ENCODE data around the gene NRAS.
A peak's percentile ranks its signal among the peaks of the same experiment; 100 is the strongest.
"Not testable (repeated sequence)": the region's sequence is repeated elsewhere in the genome, so short reads cannot be mapped to it uniquely, and the experiment has no call there.

NRAS gene

GRCh38 chr1:114716304-114717170, at the start of gene NRAS:
Gene NRAS (minus strand): TSS chr1:114716771. CDS start chr1:114716160, 611 bp downstream.
- peak; percentile 97 for ATAC-seq

DNA sequence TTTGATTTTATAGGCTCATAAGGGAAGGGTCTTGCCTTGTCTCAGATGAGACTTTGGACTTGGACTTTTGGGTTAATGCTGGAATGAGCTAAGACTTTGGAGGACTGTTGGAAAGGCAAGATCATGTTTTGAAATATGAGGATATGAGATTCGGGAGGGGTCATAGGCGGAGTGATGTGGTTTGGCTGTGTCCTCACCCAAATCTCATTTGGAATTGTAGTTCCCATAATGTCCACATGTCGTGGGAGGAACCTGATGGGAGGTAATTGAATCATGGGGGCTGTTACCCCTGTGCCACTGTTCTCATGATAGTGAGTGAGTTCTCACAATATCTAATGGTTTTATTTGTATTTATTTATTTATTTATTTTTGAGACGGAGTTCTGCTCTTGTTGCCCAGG, 48.1 kb upstream of the NRAS start:
- Mint-ChIP-seq H3K4me1 (no peaks in the 10 kb centered on the region), H3K4me3 (no peak overlapping the region), H3K9me3 (peaks cover 5% of the 10 kb centered on the region), H3K27ac (no peak overlapping the region), H3K36me3 (peaks cover 17% of the 10 kb centered on the region)
- DNase-seq (ENCODE audit: low spot score in 2 of 2) (no peak), ATAC-seq (no peak)

More at GRCh38 chr1:114716304-114717170, at the start of gene NRAS:
- Mint-ChIP-seq H3K9me3 (no peaks in the 10 kb centered on the region), H3K4me3 (peak within 1 kb of the TSS; percentile 94), H3K36me3 (peaks cover 97% of the 10 kb centered on the region), H3K27ac (peak within 1 kb of the TSS; percentile 100), H3K4me1 (peaks cover 19% of the 10 kb centered on the region)
- DNase-seq (ENCODE audit: low spot score in 2 of 2): peak; percentile 92 to 96

GRCh38 chr1:114758256-114758832, 41.8 kb upstream of the NRAS start:
- H3K9me3 Mint-ChIP-seq: peaks cover 7% of the 10 kb centered on the region
- peak overlapping the region; percentile 98 for H3K4me3 Mint-ChIP-seq
- peaks cover 44% of the 10 kb centered on the region for H3K4me1 Mint-ChIP-seq
- peaks cover 49% of the 10 kb centered on the region for H3K36me3 Mint-ChIP-seq
- peak overlapping the region; percentile 100 for H3K27ac Mint-ChIP-seq
- ATAC-seq (no peak), DNase-seq (ENCODE audit: low spot score in 2 of 2) (no peak)

DNA sequence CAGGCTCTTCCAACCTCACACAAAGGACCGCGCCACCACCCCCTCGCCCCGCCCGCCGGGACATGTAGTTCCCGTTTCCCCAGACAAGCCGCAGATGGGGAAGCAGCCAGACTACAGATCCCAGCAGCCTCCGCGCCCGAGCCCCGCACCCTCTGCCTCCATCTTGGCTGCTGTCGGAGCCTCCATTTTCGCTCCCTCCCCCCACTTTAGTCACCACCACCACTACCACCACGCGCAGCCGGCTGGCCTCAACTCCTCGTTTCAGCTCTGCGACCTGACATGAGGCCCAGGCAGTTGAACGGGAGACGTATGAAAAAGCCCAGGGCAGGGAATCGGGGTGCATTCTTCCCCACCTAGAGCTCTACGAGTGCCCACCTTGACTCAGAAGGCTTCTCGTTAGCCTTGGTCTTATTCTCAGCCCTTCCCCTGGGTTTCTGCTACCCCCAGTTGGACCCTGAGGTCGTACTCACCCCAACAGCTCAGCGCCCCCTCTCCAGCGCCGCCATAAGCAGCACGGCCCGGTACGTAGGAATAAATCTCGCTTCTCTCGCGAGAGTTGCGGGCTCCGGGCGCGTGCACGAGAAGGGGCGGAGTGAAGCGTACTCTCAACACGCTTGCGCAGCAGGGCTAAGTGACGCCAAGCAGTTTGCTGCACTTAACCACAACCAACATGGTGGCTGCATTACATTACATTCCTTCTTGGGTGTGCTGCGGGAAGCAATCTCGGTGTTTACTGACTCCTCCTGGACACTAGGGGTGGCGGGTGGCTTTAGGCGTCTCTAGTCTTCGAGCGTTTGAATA, 41.1 kb upstream of the NRAS start, which contains the start of gene CSDE1:
TSS of gene CSDE1 (minus strand) at position 530 of the 801 bp plus-strand sequence. CDS start 18,094 bp downstream, outside the sequence.
- Mint-ChIP-seq H3K4me1 (peaks cover 50% of the 10 kb centered on the region), H3K9me3 (peaks cover 3% of the 10 kb centered on the region), H3K36me3 (peaks cover 50% of the 10 kb centered on the region), H3K4me3 (peak within 1 kb of the TSS; percentile 98), H3K27ac (peak within 1 kb of the TSS; percentile 100)
- ATAC-seq (peak; percentile 86), DNase-seq (ENCODE audit: low spot score in 2 of 2) (peak; percentile 94 to 98)

- Mint-ChIP-seq H3K9me3 (peaks cover 3% of the 10 kb centered on the region), H3K4me1 (peaks cover 56% of the 10 kb centered on the region), H3K4me3 (peak overlapping the region; percentile 98), H3K36me3 (peaks cover 56% of the 10 kb centered on the region), H3K27ac (peak overlapping the region; percentile 100)
- DNase-seq (ENCODE audit: low spot score in 2 of 2) (no peak), ATAC-seq (no peak)
Measured at GRCh38 chr1:114756949-114757454, 40.4 kb upstream of the NRAS start.

GRCh38 chr1:114756009-114756892, 39.7 kb upstream of the NRAS start:
- Mint-ChIP-seq H3K36me3 (peaks cover 63% of the 10 kb centered on the region), H3K9me3 (peaks cover 3% of the 10 kb centered on the region), H3K4me3 (peak overlapping the region; percentile 98), H3K27ac (peak overlapping the region; percentile 100), H3K4me1 (peaks cover 64% of the 10 kb centered on the region)
- ATAC-seq: peak; percentile 61
- no peak for DNase-seq (ENCODE audit: low spot score in 2 of 2)

DNA sequence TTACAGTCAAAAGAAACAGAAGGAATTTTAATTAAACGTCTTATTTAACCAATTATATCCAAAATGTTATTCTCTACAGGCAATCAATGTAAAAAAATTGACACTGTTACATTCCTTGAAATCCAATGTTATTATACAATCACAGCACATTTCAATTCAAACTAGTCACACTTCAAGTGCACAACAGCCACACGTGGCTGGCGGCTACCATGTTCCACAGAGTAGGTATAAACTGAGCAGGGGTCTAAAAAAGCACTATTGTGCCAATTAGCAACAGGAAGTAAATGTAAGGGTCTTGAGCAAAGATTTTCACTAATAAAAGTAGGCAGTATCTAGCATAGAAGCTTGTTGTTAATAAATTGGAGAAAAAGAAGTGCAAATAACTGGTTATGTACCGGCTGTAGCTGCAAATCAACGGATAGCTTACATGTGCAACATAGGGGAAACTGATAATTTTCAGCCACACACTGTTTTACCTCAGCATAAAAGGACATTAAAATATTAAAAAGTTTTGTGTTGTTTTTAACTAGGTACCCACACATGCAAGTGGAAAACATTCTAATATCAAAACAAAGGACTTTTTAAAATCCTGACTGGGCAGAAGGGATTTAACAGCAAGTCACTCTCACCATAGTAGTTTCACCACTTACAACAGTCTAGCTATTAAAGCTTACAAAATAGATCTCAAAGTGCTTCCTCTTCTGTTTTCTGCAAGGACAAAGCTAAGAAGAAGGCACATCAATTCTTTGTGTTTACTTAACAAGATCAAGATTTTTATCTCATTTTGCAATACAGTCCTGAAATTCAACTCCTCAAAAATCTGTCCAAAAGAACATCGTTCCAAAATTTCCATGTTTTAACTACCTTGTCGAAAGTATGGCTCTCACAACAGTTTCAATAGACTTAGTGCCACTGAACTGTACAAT, 38.7 kb upstream of the NRAS start:
- DNase-seq (ENCODE audit: low spot score in 2 of 2) (no peak), ATAC-seq (no peak)
- peaks cover 73% of the 10 kb centered on the region for H3K36me3 Mint-ChIP-seq
- peak overlapping the region; percentile 100 for H3K27ac Mint-ChIP-seq
- peak overlapping the region; percentile 98 for H3K4me3 Mint-ChIP-seq
- H3K4me1 Mint-ChIP-seq: peaks cover 73% of the 10 kb centered on the region
- peaks cover 3% of the 10 kb centered on the region for H3K9me3 Mint-ChIP-seq

DNA sequence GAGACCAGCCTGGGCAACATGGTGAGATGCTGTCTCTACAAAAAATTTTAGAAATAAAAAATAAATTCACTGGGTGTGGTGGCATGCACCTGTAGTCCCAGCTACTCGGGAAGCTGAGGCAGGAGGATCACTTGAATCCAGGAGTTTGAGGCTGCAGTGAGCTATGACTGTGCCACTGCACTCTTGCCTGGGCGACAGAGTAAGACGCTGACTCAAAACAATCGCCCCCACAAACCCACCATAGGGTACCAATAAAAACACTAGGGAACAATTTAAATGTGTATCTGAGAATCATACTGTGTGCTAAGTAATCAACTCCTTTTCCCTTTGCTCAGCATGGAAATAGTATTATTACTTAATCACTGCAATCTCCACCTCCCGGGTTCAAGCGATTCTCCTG, 37.1 kb upstream of the NRAS start:
- Mint-ChIP-seq H3K27ac (peak overlapping the region; percentile 78), H3K36me3 (peaks cover 89% of the 10 kb centered on the region), H3K4me1 (peaks cover 89% of the 10 kb centered on the region), H3K4me3 (peak overlapping the region; percentile 98)
- peak in 1 of 2 donors; percentile 61 for DNase-seq (ENCODE audit: low spot score in 2 of 2)
- peak; percentile 38 for ATAC-seq
- H3K9me3 Mint-ChIP-seq: not testable (repeated sequence)

DNA sequence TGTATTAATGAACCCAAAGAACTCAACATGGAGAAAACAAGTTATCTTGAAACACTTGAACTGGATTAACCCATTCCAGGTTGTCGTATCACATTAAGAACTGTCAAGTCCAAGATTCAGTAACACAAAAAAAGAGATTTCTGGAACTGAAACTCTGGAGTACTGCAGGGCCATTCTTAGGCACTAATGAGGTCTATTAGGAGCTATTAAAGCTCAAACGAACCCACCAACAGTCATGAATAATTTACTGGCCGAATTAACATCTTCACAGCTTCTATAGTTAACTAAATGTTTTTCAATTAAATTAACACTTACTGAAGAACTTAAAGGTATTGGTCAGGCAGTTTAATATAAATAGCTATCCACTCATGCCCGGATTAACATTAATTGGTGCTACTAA, 36.6 kb upstream of the NRAS start:
- peaks cover 93% of the 10 kb centered on the region for H3K36me3 Mint-ChIP-seq

DNA sequence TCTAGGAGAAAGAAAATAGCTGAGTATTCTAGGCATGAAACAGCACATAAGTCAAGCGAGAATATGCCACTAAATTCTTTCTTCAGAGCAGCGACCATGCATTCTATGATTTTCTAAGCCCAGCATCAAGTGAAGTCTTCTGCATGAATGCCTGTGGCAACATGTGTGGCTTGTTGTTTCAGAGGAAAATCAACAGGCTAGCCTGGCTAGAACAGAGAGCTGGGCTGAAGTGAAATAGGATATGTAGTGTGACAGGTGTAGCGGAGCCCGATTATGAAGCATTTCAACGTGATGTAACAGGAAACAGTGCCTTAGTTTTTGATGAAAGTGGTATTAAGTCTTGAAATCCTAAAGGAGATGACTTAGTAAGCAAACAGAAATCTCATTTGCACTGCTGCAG, 34.2 kb upstream of the NRAS start:
- no peak for DNase-seq (ENCODE audit: low spot score in 2 of 2)
- no peak for ATAC-seq
- no peak overlapping the region for H3K4me3 Mint-ChIP-seq
- peaks cover 93% of the 10 kb centered on the region for H3K4me1 Mint-ChIP-seq
- no peak overlapping the region for H3K27ac Mint-ChIP-seq
- H3K36me3 Mint-ChIP-seq: peaks cover 93% of the 10 kb centered on the region
- H3K9me3 Mint-ChIP-seq: no peaks in the 10 kb centered on the region

More for the DNA sequence above, 36.6 kb upstream of the NRAS start:
- Mint-ChIP-seq H3K27ac (peak overlapping the region; percentile 78), H3K4me3 (peak overlapping the region; percentile 98), H3K9me3 (no peaks in the 10 kb centered on the region), H3K4me1 (peaks cover 89% of the 10 kb centered on the region)
- no peak for ATAC-seq
- no peak for DNase-seq (ENCODE audit: low spot score in 2 of 2)

GRCh38 chr1:114749835-114750234, 33.3 kb upstream of the NRAS start:
- ATAC-seq (no peak), DNase-seq (ENCODE audit: low spot score in 2 of 2) (no peak)
- Mint-ChIP-seq H3K36me3 (peaks cover 93% of the 10 kb centered on the region), H3K4me3 (no peak overlapping the region), H3K9me3 (no peaks in the 10 kb centered on the region), H3K27ac (no peak overlapping the region), H3K4me1 (peaks cover 90% of the 10 kb centered on the region)

- H3K4me1 Mint-ChIP-seq: peaks cover 87% of the 10 kb centered on the region
- no peaks in the 10 kb centered on the region for H3K9me3 Mint-ChIP-seq
- DNase-seq (ENCODE audit: low spot score in 2 of 2): no peak
- peak; percentile 86 for ATAC-seq
- H3K36me3 Mint-ChIP-seq: peaks cover 100% of the 10 kb centered on the region
- H3K4me3 Mint-ChIP-seq: peak overlapping the region; percentile 26
- peak overlapping the region; percentile 21 for H3K27ac Mint-ChIP-seq
Measured at GRCh38 chr1:114746450-114747121, 30.0 kb upstream of the NRAS start.

- ATAC-seq (peak; percentile 96), DNase-seq (ENCODE audit: low spot score in 2 of 2) (no peak)
- H3K27ac Mint-ChIP-seq: peak overlapping the region; percentile 21
- H3K4me1 Mint-ChIP-seq: peaks cover 80% of the 10 kb centered on the region
- no peaks in the 10 kb centered on the region for H3K9me3 Mint-ChIP-seq
- H3K36me3 Mint-ChIP-seq: peaks cover 100% of the 10 kb centered on the region
- H3K4me3 Mint-ChIP-seq: peak overlapping the region; percentile 26
Measured at GRCh38 chr1:114745291-114745690, 28.7 kb upstream of the NRAS start.
